ENCODE data around the gene KIAA0825.

Gene KIAA0825

GRCh38 chr5:94403483-94403882 is 214.9 kb downstream of the KIAA0825 start:
- no peak overlapping the region for H4K91ac ChIP-seq (ENCODE audit: low read depth, low read length)
- H3K4ac ChIP-seq (ENCODE audit: low read depth, low read length): no peak overlapping the region
- DNase-seq: no peak
- no peak overlapping the region for H2AFZ ChIP-seq (ENCODE audit: insufficient read depth, low read length, poor library complexity)
- no peaks in the 10 kb centered on the region for H3K4me1 ChIP-seq (ENCODE audit: control insufficient read depth in 1 of 2, insufficient read depth in 2 of 2, low read length in 2 of 2)
- H3K4me3 ChIP-seq (ENCODE audit: low read depth, low read length): no peak overlapping the region
- no peak overlapping the region for H4K12ac ChIP-seq (ENCODE audit: low read depth, low read length)
- H3K79me1 ChIP-seq (ENCODE audit: low read length): no peaks in the 10 kb centered on the region
- no peak overlapping the region for H3K4me2 ChIP-seq (ENCODE audit: low read length)
- H2BK12ac ChIP-seq (ENCODE audit: low read length): no peak overlapping the region
- no peak overlapping the region for H3K9ac ChIP-seq (ENCODE audit: low read length)
- no peak overlapping the region for H3K23ac ChIP-seq (ENCODE audit: low read length)
- H3K9me3 ChIP-seq (ENCODE audit: insufficient read depth, low read depth, low read length): no peaks in the 10 kb centered on the region
- H3K27me3 ChIP-seq (ENCODE audit: insufficient read depth, low read length): no peaks in the 10 kb centered on the region
- no peak overlapping the region for H4K8ac ChIP-seq (ENCODE audit: low read depth, low read length)
- H3K79me2 ChIP-seq (ENCODE audit: control insufficient read depth, insufficient read depth, low read length, poor library complexity): no peaks in the 10 kb centered on the region
- no CpG with 5 or more reads among the region's 5 CpGs for WGBS (ENCODE audit: extremely low coverage, insufficient coverage, insufficient read length)
- no peak overlapping the region for H2BK5ac ChIP-seq (ENCODE audit: low read depth, low read length, poor library complexity)
- no peak overlapping the region for H3K27ac ChIP-seq (ENCODE audit: low read depth, low read length)
- H3K18ac ChIP-seq (ENCODE audit: low read length): no peak overlapping the region
- no peak overlapping the region for H3K14ac ChIP-seq (ENCODE audit: low read length)
- H2AK5ac ChIP-seq (ENCODE audit: low read length): no peak overlapping the region
- H2BK120ac ChIP-seq (ENCODE audit: insufficient read depth, low read length, poor library complexity): no peak overlapping the region
- H3K36me3 ChIP-seq (ENCODE audit: control insufficient read depth in 1 of 2, insufficient read depth in 2 of 2, low read length in 2 of 2): no peaks in the 10 kb centered on the region

GRCh38 chr5:94402096-94402495 is 216.3 kb downstream of the KIAA0825 start:
- H3K4me2 ChIP-seq (ENCODE audit: low read length): no peak overlapping the region
- no peak overlapping the region for H2AK5ac ChIP-seq (ENCODE audit: low read length)
- no peaks in the 10 kb centered on the region for H3K79me1 ChIP-seq (ENCODE audit: low read length)
- H2BK120ac ChIP-seq (ENCODE audit: insufficient read depth, low read length, poor library complexity): no peak overlapping the region
- H3K18ac ChIP-seq (ENCODE audit: low read length): no peak overlapping the region
- no peak overlapping the region for H3K27ac ChIP-seq (ENCODE audit: low read depth, low read length)
- no peak overlapping the region for H3K4me3 ChIP-seq (ENCODE audit: low read depth, low read length)
- no peak for DNase-seq
- no peak overlapping the region for H3K23ac ChIP-seq (ENCODE audit: low read length)
- H3K4me1 ChIP-seq (ENCODE audit: control insufficient read depth in 1 of 2, insufficient read depth in 2 of 2, low read length in 2 of 2): no peaks in the 10 kb centered on the region
- WGBS (ENCODE audit: extremely low coverage, insufficient coverage, insufficient read length): no CpG with 5 or more reads among the region's 3 CpGs
- H2BK12ac ChIP-seq (ENCODE audit: low read length): no peak overlapping the region
- no peak overlapping the region for H3K14ac ChIP-seq (ENCODE audit: low read length)
- H4K91ac ChIP-seq (ENCODE audit: low read depth, low read length): no peak overlapping the region
- no peak overlapping the region for H4K12ac ChIP-seq (ENCODE audit: low read depth, low read length)
- no peaks in the 10 kb centered on the region for H3K36me3 ChIP-seq (ENCODE audit: control insufficient read depth in 1 of 2, insufficient read depth in 2 of 2, low read length in 2 of 2)
- H3K9me3 ChIP-seq (ENCODE audit: insufficient read depth, low read depth, low read length): no peaks in the 10 kb centered on the region
- no peaks in the 10 kb centered on the region for H3K79me2 ChIP-seq (ENCODE audit: control insufficient read depth, insufficient read depth, low read length, poor library complexity)
- no peak overlapping the region for H2BK5ac ChIP-seq (ENCODE audit: low read depth, low read length, poor library complexity)
- H3K27me3 ChIP-seq (ENCODE audit: insufficient read depth, low read length): no peaks in the 10 kb centered on the region
- no peak overlapping the region for H2AFZ ChIP-seq (ENCODE audit: insufficient read depth, low read length, poor library complexity)
- no peak overlapping the region for H3K9ac ChIP-seq (ENCODE audit: low read length)
- no peak overlapping the region for H3K4ac ChIP-seq (ENCODE audit: low read depth, low read length)
- H4K8ac ChIP-seq (ENCODE audit: low read depth, low read length): no peak overlapping the region

- Histone ChIP-seq H3K14ac (ENCODE audit: low read length) (no peak overlapping the region), H3K4me2 (ENCODE audit: low read length) (no peak overlapping the region), H3K79me2 (ENCODE audit: control insufficient read depth, insufficient read depth, low read length, poor library complexity) (no peaks in the 10 kb centered on the region), H2BK12ac (ENCODE audit: low read length) (no peak overlapping the region), H2BK5ac (ENCODE audit: low read depth, low read length, poor library complexity) (no peak overlapping the region), H3K27ac (ENCODE audit: low read depth, low read length) (no peak overlapping the region), H3K36me3 (ENCODE audit: control insufficient read depth in 1 of 2, insufficient read depth in 2 of 2, low read length in 2 of 2) (no peaks in the 10 kb centered on the region), H3K27me3 (ENCODE audit: insufficient read depth, low read length) (no peaks in the 10 kb centered on the region), H3K9me3 (ENCODE audit: insufficient read depth, low read depth, low read length) (no peaks in the 10 kb centered on the region), H3K9ac (ENCODE audit: low read length) (no peak overlapping the region), H3K18ac (ENCODE audit: low read length) (no peak overlapping the region), H3K23ac (ENCODE audit: low read length) (no peak overlapping the region), H4K91ac (ENCODE audit: low read depth, low read length) (no peak overlapping the region), H4K12ac (ENCODE audit: low read depth, low read length) (no peak overlapping the region), H2BK120ac (ENCODE audit: insufficient read depth, low read length, poor library complexity) (no peak overlapping the region), H3K4ac (ENCODE audit: low read depth, low read length) (no peak overlapping the region), H3K4me1 (ENCODE audit: control insufficient read depth in 1 of 2, insufficient read depth in 2 of 2, low read length in 2 of 2) (no peaks in the 10 kb centered on the region), H2AFZ (ENCODE audit: insufficient read depth, low read length, poor library complexity) (no peak overlapping the region), H2AK5ac (ENCODE audit: low read length) (no peak overlapping the region), H4K8ac (ENCODE audit: low read depth, low read length) (no peak overlapping the region), H3K4me3 (ENCODE audit: low read depth, low read length) (no peak overlapping the region), H3K79me1 (ENCODE audit: low read length) (no peaks in the 10 kb centered on the region)
- DNase-seq: no peak
These were observed 220.9 kb downstream of the KIAA0825 start for GRCh38 chr5:94397508-94397907.

- no peak overlapping the region for H2BK12ac ChIP-seq (ENCODE audit: low read length)
- H3K79me2 ChIP-seq (ENCODE audit: control insufficient read depth, insufficient read depth, low read length, poor library complexity): no peaks in the 10 kb centered on the region
- H2BK5ac ChIP-seq (ENCODE audit: low read depth, low read length, poor library complexity): no peak overlapping the region
- no peak overlapping the region for H3K4me2 ChIP-seq (ENCODE audit: low read length)
- no peak overlapping the region for H4K8ac ChIP-seq (ENCODE audit: low read depth, low read length)
- no peaks in the 10 kb centered on the region for H3K4me1 ChIP-seq (ENCODE audit: control insufficient read depth in 1 of 2, insufficient read depth in 2 of 2, low read length in 2 of 2)
- H3K14ac ChIP-seq (ENCODE audit: low read length): no peak overlapping the region
- H3K9ac ChIP-seq (ENCODE audit: low read length): no peak overlapping the region
- no peak overlapping the region for H3K23ac ChIP-seq (ENCODE audit: low read length)
- H4K12ac ChIP-seq (ENCODE audit: low read depth, low read length): no peak overlapping the region
- no peak for DNase-seq
- no peak overlapping the region for H2BK120ac ChIP-seq (ENCODE audit: insufficient read depth, low read length, poor library complexity)
- H3K18ac ChIP-seq (ENCODE audit: low read length): no peak overlapping the region
- H3K27me3 ChIP-seq (ENCODE audit: insufficient read depth, low read length): no peaks in the 10 kb centered on the region
- H4K91ac ChIP-seq (ENCODE audit: low read depth, low read length): no peak overlapping the region
- H2AFZ ChIP-seq (ENCODE audit: insufficient read depth, low read length, poor library complexity): no peak overlapping the region
- no peak overlapping the region for H3K4me3 ChIP-seq (ENCODE audit: low read depth, low read length)
- no peaks in the 10 kb centered on the region for H3K79me1 ChIP-seq (ENCODE audit: low read length)
- no peaks in the 10 kb centered on the region for H3K9me3 ChIP-seq (ENCODE audit: insufficient read depth, low read depth, low read length)
- H3K4ac ChIP-seq (ENCODE audit: low read depth, low read length): no peak overlapping the region
- H2AK5ac ChIP-seq (ENCODE audit: low read length): no peak overlapping the region
- no peak overlapping the region for H3K27ac ChIP-seq (ENCODE audit: low read depth, low read length)
- H3K36me3 ChIP-seq (ENCODE audit: control insufficient read depth in 1 of 2, insufficient read depth in 2 of 2, low read length in 2 of 2): no peaks in the 10 kb centered on the region
These were observed 221.7 kb downstream of the KIAA0825 start for GRCh38 chr5:94396687-94397086.

GRCh38 chr5:94395468-94395867 is 222.9 kb downstream of the KIAA0825 start:
- Histone ChIP-seq H2AFZ (ENCODE audit: insufficient read depth, low read length, poor library complexity) (no peak overlapping the region), H4K8ac (ENCODE audit: low read depth, low read length) (no peak overlapping the region), H3K79me1 (ENCODE audit: low read length) (no peaks in the 10 kb centered on the region), H4K91ac (ENCODE audit: low read depth, low read length) (no peak overlapping the region), H3K4me2 (ENCODE audit: low read length) (no peak overlapping the region), H3K4me1 (ENCODE audit: control insufficient read depth in 1 of 2, insufficient read depth in 2 of 2, low read length in 2 of 2) (no peaks in the 10 kb centered on the region), H3K79me2 (ENCODE audit: control insufficient read depth, insufficient read depth, low read length, poor library complexity) (no peaks in the 10 kb centered on the region), H3K18ac (ENCODE audit: low read length) (no peak overlapping the region), H3K36me3 (ENCODE audit: control insufficient read depth in 1 of 2, insufficient read depth in 2 of 2, low read length in 2 of 2) (no peaks in the 10 kb centered on the region), H3K4ac (ENCODE audit: low read depth, low read length) (no peak overlapping the region), H3K9me3 (ENCODE audit: insufficient read depth, low read depth, low read length) (no peaks in the 10 kb centered on the region), H3K14ac (ENCODE audit: low read length) (no peak overlapping the region), H4K12ac (ENCODE audit: low read depth, low read length) (no peak overlapping the region), H3K4me3 (ENCODE audit: low read depth, low read length) (no peak overlapping the region), H3K9ac (ENCODE audit: low read length) (no peak overlapping the region), H3K23ac (ENCODE audit: low read length) (no peak overlapping the region), H3K27me3 (ENCODE audit: insufficient read depth, low read length) (no peaks in the 10 kb centered on the region), H2BK120ac (ENCODE audit: insufficient read depth, low read length, poor library complexity) (no peak overlapping the region), H2BK12ac (ENCODE audit: low read length) (no peak overlapping the region), H3K27ac (ENCODE audit: low read depth, low read length) (no peak overlapping the region), H2AK5ac (ENCODE audit: low read length) (no peak overlapping the region), H2BK5ac (ENCODE audit: low read depth, low read length, poor library complexity) (no peak overlapping the region)
- no peak for DNase-seq
- WGBS (ENCODE audit: extremely low coverage, insufficient coverage, insufficient read length): no CpG with 5 or more reads among the region's 1 CpG

Measured in trophoblast cell (in vitro differentiated cells and primary cell).